Duodenal mucosa (tissue), 2 donors: ENCODE results near the gene CHEK2.
"Not testable (repeated sequence)": the region's sequence is repeated elsewhere in the genome, so short reads cannot be mapped to it uniquely, and the experiment has no call there.

ENCODE experiments used
- H3K27ac ChIP-seq: one replicate; pipeline ENCODE4 v1.7.0; 2013; ENCODE audit warnings: low read depth, low read length
- H3K27me3 ChIP-seq, 2 donors: one replicate each; pipeline ENCODE4 v1.7.0; 2013; ENCODE audit warnings: low read length in 2 of 2, control low read depth in 1 of 2; ENCODE audit not compliant: insufficient read depth in 2 of 2, control insufficient read depth in 1 of 2
- H3K36me3 ChIP-seq, 2 donors: one replicate each; pipeline ENCODE4 v1.7.0; 2013; ENCODE audit warnings: low read length in 2 of 2, control low read depth in 1 of 2; ENCODE audit not compliant: insufficient read depth in 2 of 2, control insufficient read depth in 1 of 2
- H3K4me1 ChIP-seq, 2 donors: one replicate each; pipeline ENCODE4 v1.7.0; 2013; ENCODE audit warnings: low read length in 2 of 2, control low read depth in 1 of 2; ENCODE audit not compliant: insufficient read depth in 2 of 2, control insufficient read depth in 1 of 2
- H3K4me3 ChIP-seq, 2 donors: one replicate each; pipeline ENCODE4 v1.7.0; 2013; ENCODE audit warnings: low read length in 2 of 2, low read depth in 1 of 2
- H3K9ac ChIP-seq, 2 donors: one replicate each; pipeline ENCODE4 v1.7.0; 2013; ENCODE audit warnings: low read length in 2 of 2, low read depth in 1 of 2
- H3K9me3 ChIP-seq, 2 donors: one replicate each; pipeline ENCODE4 v1.7.0; 2013; ENCODE audit warnings: low read length in 2 of 2, control low read depth in 1 of 2; ENCODE audit not compliant: control insufficient read depth in 1 of 2

The CHEK2 gene

DNA sequence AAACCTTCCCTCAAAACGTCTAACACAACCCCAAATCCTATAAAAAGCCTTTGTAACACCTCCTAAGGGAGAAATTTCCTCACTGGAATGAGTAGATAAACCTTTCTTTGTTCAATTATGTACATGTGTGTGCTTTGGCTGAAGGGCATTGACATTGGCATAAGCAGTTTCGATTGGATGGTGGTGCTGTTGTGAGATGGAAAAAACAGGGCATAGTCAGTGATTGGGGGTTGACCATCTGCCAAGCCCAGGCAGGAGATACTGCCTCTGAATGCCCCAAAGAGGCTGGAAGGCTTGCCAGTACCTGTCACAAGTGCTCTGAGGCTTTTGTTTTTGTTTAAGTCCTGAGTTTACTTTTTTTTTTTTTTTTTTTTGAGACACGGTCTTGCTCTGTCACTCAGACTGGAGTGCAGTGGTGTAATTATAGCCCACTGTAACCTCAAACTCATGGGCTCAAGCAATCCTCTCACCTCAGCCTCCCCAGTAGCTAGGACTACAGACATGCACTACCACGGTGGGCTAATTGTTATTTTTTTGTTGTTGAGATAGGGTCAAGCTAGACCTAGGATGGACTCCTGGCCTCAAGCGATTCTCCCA is 29.7 kb upstream of the CHEK2 start:
- Histone ChIP-seq H3K27me3 (no peaks in the 10 kb centered on the region), H3K4me1 (peaks cover 0 to 6% of the 10 kb centered on the region in 2 donors), H3K4me3 (no peak overlapping the region), H3K27ac (no peak overlapping the region), H3K36me3 (peaks cover 0 to 10% of the 10 kb centered on the region in 2 donors), H3K9me3 (no peaks in the 10 kb centered on the region), H3K9ac (no peak overlapping the region)

DNA sequence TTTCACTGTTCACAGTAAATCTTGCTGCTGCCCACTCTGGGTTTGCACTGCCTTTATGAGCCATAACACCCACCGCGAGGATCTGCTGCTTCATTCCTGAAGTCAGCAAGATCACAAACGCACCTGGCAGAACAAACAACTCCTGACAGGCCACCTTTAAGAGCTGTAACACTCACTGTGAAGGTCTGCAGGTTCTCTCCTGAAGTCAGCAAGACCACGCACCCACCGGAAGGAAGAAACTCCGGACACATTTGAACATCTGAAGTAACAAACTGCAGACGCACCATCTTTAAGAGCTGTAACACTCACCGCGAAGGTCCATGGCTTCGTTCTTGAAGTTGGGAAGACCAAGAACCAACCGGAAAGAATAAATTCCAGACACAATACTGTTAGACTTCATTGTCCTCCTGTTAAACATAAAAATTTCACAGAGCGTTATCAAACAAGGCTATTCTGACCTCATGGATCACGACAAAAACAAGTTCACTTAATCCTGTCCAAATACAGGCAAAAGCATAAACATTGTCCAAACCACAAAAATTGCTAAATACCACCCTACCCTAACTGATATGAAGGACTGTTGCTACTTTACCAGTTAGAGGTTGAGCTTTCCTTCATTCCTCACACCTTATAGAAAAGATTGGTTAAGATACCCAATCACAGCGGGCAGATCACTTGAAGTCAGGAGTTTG is 27.9 kb upstream of the CHEK2 start:
- H3K9me3 ChIP-seq: no peaks in the 10 kb centered on the region
- no peak overlapping the region for H3K4me3 ChIP-seq
- H3K27ac ChIP-seq: no peak overlapping the region
- peaks cover 0 to 4% of the 10 kb centered on the region in 2 donors for H3K4me1 ChIP-seq
- H3K36me3 ChIP-seq: no peaks in the 10 kb centered on the region
- H3K9ac ChIP-seq: no peak overlapping the region
- H3K27me3 ChIP-seq: no peaks in the 10 kb centered on the region

DNA sequence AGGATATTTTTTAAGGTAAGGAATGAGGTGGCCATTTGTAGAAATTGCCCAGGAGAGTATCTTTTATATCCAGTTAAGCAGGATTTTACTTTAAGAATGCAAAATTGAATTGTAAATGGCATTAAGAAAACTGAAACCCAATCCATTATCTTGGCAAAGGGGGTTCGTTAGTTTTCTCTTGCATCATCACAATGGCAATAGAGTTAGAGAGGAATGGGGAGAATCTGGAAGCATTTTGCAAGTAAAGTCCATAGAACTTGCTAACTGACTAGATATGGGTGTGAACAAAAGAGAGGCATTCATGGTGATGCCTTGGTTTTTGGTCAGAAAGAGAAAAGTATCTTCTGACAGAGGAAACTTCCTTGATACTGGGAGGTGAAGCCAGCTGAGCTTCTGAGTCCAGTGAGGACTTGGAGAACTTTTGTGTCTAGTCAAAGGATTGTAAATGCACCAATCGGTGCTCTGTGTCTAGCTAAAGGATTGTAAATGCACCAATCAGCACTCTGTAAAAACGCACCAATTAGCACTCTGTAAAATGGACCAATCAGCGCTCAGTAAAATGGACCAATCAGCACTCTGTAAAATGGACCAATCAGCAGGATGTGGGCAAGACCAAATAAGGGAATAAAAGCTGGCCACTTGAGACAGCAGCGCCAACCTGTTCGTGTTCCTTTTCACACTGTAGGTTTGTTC is 27.2 kb upstream of the CHEK2 start:
- Histone ChIP-seq H3K4me3 (no peak overlapping the region), H3K4me1 (peaks cover 0 to 4% of the 10 kb centered on the region in 2 donors), H3K27me3 (no peaks in the 10 kb centered on the region), H3K36me3 (no peaks in the 10 kb centered on the region), H3K9ac (no peak overlapping the region), H3K9me3 (no peaks in the 10 kb centered on the region), H3K27ac (no peak overlapping the region)

DNA sequence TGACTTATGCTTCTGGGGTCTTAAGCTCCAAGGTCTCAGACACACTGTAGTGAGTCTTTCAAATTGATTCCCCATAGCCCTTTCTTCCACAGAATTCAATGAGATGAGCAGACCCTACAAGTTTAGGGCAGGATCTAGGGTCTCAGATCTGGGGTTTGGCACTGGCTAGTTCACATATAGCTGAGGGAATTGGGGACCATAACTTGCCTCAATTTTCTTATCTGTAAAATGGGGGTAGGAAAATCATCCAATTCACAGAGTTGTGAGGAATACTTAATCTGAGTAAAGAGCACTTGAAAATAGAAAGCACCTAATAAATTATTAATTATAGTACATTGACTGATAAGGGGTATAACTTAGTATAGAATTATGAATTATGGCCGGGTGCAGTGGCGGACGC is 25.0 kb upstream of the CHEK2 start:
- Histone ChIP-seq H3K27ac (no peak overlapping the region), H3K9me3 (no peaks in the 10 kb centered on the region)

DNA sequence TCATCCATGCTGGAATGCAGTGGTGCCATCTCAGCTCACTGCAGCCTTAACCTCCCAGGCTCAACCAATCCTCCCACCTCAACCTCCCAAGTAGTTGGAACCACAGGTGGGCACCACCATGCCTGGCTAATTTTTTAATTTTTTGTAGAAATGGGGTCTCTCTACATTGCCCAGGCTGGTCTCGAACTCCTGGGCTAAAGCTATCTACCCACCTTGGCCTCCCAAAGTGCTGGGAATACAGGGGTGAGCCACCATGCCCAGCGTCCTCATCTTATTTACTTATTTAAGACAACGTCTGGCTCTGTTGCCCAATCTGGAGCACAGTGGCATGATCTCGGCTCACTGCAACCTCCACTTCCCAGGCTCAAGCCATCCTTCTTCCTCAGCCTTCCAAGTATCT is 20.4 kb upstream of the CHEK2 start:
- H3K4me3 ChIP-seq, H3K27me3 ChIP-seq, H3K27ac ChIP-seq, H3K36me3 ChIP-seq, H3K4me1 ChIP-seq, H3K9ac ChIP-seq, H3K9me3 ChIP-seq: not testable (repeated sequence)

More for the DNA sequence above, 25.0 kb upstream of the CHEK2 start:
- no peaks in the 10 kb centered on the region for H3K27me3 ChIP-seq
- H3K4me1 ChIP-seq: no peaks in the 10 kb centered on the region
- H3K36me3 ChIP-seq: no peaks in the 10 kb centered on the region
- H3K4me3 ChIP-seq: no peak overlapping the region
- no peak overlapping the region for H3K9ac ChIP-seq

DNA sequence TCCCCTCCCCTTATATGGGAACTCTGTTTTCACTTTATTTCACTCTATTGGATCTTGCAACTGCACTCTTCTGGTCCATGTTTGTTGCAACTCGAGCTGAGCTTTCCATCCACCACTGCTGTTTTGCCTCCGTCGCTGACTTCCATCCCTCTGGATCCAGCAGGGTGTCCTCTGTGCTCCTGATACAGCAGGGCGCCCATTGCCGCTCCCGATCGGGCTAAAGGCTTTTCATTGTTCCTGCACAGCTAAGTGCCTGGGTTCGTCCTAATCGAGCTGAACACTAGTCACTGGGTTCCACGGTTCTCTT is 19.8 kb upstream of the CHEK2 start:
- Histone ChIP-seq H3K9ac (no peak overlapping the region), H3K27me3 (no peaks in the 10 kb centered on the region), H3K4me3 (no peak overlapping the region), H3K4me1 (no peaks in the 10 kb centered on the region), H3K36me3 (no peaks in the 10 kb centered on the region), H3K27ac (no peak overlapping the region), H3K9me3 (no peaks in the 10 kb centered on the region)

DNA sequence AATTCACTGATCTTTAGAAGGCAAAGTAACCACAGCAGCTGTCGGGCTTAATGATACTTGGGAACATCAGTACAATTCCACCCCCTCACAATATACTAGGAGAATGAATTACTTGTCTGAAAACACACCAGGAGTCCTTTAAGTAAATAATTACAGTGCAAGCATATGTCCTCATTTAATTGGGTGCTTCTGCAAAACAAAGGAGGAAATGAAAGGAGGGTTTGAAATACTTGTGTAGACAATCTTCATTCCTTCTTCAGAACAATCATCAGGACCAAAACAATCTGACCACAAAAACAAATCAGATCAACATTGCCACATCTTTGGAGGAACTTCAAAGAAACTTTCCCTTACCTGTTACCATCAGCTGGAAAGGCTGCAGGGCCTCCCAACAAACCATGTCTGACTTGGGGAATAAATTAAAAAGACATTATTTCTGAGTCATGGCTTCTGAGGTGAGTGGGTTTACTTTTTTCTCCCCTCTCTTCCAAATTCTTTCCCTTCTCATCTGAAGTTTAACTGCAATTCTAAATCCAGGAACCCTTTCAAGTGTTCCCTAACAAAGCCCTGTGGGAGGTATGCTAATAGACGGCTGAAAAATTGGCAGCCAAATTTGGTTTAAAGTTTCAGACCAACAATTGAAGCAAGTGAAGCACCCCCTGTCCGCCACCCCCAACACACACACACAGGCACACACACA is 18.4 kb upstream of the CHEK2 start:
- no peaks in the 10 kb centered on the region for H3K9me3 ChIP-seq
- no peaks in the 10 kb centered on the region for H3K4me1 ChIP-seq
- H3K36me3 ChIP-seq: no peaks in the 10 kb centered on the region
- H3K27me3 ChIP-seq: no peaks in the 10 kb centered on the region
- H3K9ac ChIP-seq: no peak overlapping the region
- H3K27ac ChIP-seq: no peak overlapping the region
- H3K4me3 ChIP-seq: no peak overlapping the region

DNA sequence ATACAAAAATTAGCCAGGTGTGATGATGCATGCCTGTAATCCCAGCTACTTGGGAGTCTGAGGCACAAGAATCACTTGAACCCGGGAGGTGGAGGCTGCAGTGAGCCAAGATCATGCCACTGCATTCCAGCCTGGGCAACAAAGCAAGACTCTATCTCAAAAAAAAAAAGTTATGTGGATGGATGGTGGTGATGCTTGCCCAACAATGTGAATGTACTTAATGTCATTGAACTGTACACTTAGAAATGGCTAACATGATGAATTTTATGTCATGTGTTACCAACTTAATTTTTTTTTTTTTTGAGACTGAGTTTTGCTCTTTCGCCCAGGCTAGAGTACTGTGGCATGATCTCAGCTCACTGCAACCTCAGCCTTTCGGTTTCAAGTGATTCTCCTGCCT is 12.9 kb upstream of the CHEK2 start:
- not testable (repeated sequence) for H3K9ac ChIP-seq, H3K27ac ChIP-seq, H3K4me1 ChIP-seq, H3K4me3 ChIP-seq, H3K36me3 ChIP-seq, H3K9me3 ChIP-seq, H3K27me3 ChIP-seq

DNA sequence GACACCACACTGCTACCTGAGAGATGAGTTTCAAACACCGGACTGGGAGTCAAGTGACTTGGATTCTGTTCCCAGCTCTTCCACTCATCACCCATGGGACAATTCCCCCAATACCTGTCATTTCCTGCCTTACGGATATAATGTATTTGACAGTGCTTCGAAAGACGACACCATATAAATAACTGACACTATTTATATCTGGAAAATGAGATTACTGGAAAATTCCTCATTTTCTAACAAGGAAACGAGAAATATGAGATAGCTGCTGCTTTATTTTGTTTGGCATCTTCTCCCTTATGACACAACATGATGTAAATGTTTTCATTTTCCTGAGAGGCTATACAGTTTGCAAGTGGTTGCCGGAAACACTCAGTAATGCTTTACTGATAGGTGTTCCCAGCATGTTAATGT is 8.9 kb upstream of the CHEK2 start:
- Histone ChIP-seq H3K36me3 (peaks cover 5 to 24% of the 10 kb centered on the region in 2 donors), H3K27ac (no peak overlapping the region), H3K27me3 (no peaks in the 10 kb centered on the region), H3K9me3 (no peaks in the 10 kb centered on the region), H3K9ac (no peak overlapping the region), H3K4me1 (no peaks in the 10 kb centered on the region), H3K4me3 (no peak overlapping the region)

DNA sequence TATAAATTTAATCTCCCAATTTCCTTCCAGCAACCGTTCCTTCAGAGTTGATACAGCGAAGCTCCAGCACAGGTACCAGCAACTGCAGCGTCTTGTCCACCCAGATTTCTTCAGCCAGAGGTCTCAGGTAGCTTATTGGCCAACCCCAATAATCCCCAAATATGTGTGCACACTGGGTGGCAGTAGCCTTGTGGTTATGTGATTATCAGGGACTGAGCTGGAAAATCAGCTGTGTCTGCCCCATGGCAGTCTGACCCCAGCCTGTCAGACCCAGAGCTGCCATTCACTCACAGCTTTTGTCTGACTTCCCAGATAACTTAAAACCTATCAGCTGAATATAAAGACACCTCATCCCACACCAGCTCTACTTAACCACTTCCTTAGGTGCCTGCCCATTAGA is 2.2 kb upstream of the CHEK2 start:
- Histone ChIP-seq H3K9ac (no peak overlapping the region), H3K27ac (no peak overlapping the region), H3K4me1 (peaks cover 8 to 10% of the 10 kb centered on the region in 2 donors), H3K4me3 (no peak overlapping the region), H3K27me3 (no peaks in the 10 kb centered on the region), H3K9me3 (no peaks in the 10 kb centered on the region), H3K36me3 (peaks cover 11 to 35% of the 10 kb centered on the region in 2 donors)
